Measurements from ENCODE around the gene MAT1A. TPM values are rescaled to one million over a fixed set of nuclear protein-coding genes. Genes with fewer than 3 reads are reported as not detected.

Gene MAT1A
- total and polyA plus RNA-seq, 9 of the 15 experiments (the other 6 are each of a cell fraction or from before 2014, with no cell fraction given), result 0.03 to 0.30 (median 0.11) TPM; not detected in 2

DNA sequence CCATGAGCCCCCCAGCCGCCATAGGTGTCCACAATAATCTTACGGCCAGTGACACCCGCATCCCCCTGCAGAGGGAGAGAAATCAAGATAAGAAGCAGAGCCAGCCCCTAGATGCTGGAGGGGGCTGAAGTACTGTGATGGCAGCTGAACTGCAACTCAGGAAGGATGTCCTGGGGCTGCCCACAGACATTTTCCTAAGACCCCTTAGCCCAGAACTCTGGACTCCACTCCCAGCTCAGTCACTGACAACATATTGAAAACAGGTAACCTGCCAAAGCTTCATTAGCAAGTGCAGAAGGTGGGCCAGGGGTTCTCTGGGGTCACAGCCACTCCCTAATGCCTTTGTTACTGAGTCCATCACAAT lies 14.3 kb downstream of the MAT1A start:
- Histone ChIP-seq H3K27me3 (ENCODE audit: control insufficient read depth in 2 of 2, insufficient read depth in 2 of 2, low read length in 2 of 2) (peaks cover 15 to 43% of the 10 kb centered on the region in 2 experiments; a peak in 4 of 5 replicates), H3K9me3 (replicated peaks; ENCODE audit: control insufficient read depth, insufficient read depth, low read depth, low read length) (no peaks in the 10 kb centered on the region), H3K4me2 (ENCODE audit: insufficient read depth, low read length) (no peak overlapping the region), H3K9me1 (ENCODE audit: control insufficient read depth, insufficient read depth, low read length) (no peaks in the 10 kb centered on the region), H3K36me3 (ENCODE audit: control insufficient read depth, insufficient read depth, low read length) (no peaks in the 10 kb centered on the region), H3K9ac (ENCODE audit: insufficient read depth in 1 of 2, low read depth in 2 of 2, low read length in 2 of 2) (no peak overlapping the region), H3K27ac (ENCODE audit: extremely low read depth, low read depth, low read length) (no peak overlapping the region), H2AFZ (ENCODE audit: low read depth, low read length) (no peak overlapping the region), H4K20me1 (replicated peaks; ENCODE audit: control insufficient read depth, insufficient read depth, low read length) (no peaks in the 10 kb centered on the region), H3K4me1 (replicated peaks in 1 of 2; ENCODE audit: control insufficient read depth in 2 of 2, insufficient read depth in 2 of 2, low read length in 2 of 2) (peaks cover 14 to 17% of the 10 kb centered on the region in 2 experiments), H3K79me2 (ENCODE audit: control insufficient read depth, insufficient read depth, low read length) (no peaks in the 10 kb centered on the region), H3K4me3 (no peak overlapping the region)
- WGBS (ENCODE audit: insufficient coverage, low coverage, missing lambda C conversion rate), result 27% methylated on average over 3 of the region's 3 CpGs
- TF ChIP-seq ZNF407 (IDR thresholded peaks at IDR 0.05; ENCODE audit: low read depth) (no peak), ARID1B (IDR thresholded peaks at IDR 0.05) (no peak), HDAC6 (IDR thresholded peaks at IDR 0.05; ENCODE audit: low read depth, low read length) (no peak), TFAM (CRISPR knock-in tag; conservative IDR thresholded peaks at IDR 0.05) (no peak), RBM22 (IDR thresholded peaks at IDR 0.05; ENCODE audit: low read depth, low read length, poor library complexity, severe bottlenecking) (no peak), ZNF3 (CRISPR knock-in tag; IDR thresholded peaks at IDR 0.05) (no peak), ZBTB17 (CRISPR knock-in tag; IDR thresholded peaks at IDR 0.05) (no peak)
- TF ChIP-seq, protein P1, sequence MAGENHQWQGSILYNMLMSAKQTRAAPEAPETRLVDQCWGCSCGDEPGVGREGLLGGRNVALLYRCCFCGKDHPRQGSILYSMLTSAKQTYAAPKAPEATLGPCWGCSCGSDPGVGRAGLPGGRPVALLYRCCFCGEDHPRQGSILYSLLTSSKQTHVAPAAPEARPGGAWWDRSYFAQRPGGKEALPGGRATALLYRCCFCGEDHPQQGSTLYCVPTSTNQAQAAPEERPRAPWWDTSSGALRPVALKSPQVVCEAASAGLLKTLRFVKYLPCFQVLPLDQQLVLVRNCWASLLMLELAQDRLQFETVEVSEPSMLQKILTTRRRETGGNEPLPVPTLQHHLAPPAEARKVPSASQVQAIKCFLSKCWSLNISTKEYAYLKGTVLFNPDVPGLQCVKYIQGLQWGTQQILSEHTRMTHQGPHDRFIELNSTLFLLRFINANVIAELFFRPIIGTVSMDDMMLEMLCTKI (IDR thresholded peaks at IDR 0.05; ENCODE audit: partially characterized antibody), result no peak
- FAIRE-seq (no peak), ATAC-seq (no peak), DNase-seq (ENCODE audit: extremely low read depth in 1 of 4, low spot score in 3 of 4) (peak in 1 of 4 experiments; percentile 8)
- CTCF ChIA-PET (ENCODE audit: low intra/inter-chr PET ratio), result no interaction called here
- intact Hi-C loops (cut with micrococcal nuclease), result no loop called here
- no TSS peak for BruUV-seq (replicated peaks)
- POLR2A ChIA-PET, result no interaction called here
- in situ Hi-C loops (cut with MboI), result no loop called here

Data from K562 (cell line).